ENCODE measurements around the gene APEH.

- peak in 4 of 7 experiments; percentile 28 to 42 (median 30) for TF ChIP-seq CTCF (IDR thresholded peaks at IDR 0.05)
- peak in 2 of 3 donors; percentile 37 to 58 for TF ChIP-seq POLR2A (IDR thresholded peaks at IDR 0.05)
These were observed 15.1 kb downstream of the APEH start, which contains the start of the genes MST1 and RNF123 for GRCh38 chr3:49689046-49689907.

Data from body of pancreas (tissue), 4 donors.